GM20000 (cell line): Measurements from ENCODE around the gene TRIM8.

Experiments
- DNase-seq: peaks from one replicate; pipeline ENCODE4 v3.0.0; 2012; ENCODE audit warnings: low spot score
- CTCF ChIP-seq: IDR thresholded peaks from 2 replicates; pipeline ENCODE4 v1.5.1; 2012; ENCODE audit warnings: mild to moderate bottlenecking, control low read depth; ENCODE audit errors: extremely low read depth, missing control alignments

Gene TRIM8

DNA sequence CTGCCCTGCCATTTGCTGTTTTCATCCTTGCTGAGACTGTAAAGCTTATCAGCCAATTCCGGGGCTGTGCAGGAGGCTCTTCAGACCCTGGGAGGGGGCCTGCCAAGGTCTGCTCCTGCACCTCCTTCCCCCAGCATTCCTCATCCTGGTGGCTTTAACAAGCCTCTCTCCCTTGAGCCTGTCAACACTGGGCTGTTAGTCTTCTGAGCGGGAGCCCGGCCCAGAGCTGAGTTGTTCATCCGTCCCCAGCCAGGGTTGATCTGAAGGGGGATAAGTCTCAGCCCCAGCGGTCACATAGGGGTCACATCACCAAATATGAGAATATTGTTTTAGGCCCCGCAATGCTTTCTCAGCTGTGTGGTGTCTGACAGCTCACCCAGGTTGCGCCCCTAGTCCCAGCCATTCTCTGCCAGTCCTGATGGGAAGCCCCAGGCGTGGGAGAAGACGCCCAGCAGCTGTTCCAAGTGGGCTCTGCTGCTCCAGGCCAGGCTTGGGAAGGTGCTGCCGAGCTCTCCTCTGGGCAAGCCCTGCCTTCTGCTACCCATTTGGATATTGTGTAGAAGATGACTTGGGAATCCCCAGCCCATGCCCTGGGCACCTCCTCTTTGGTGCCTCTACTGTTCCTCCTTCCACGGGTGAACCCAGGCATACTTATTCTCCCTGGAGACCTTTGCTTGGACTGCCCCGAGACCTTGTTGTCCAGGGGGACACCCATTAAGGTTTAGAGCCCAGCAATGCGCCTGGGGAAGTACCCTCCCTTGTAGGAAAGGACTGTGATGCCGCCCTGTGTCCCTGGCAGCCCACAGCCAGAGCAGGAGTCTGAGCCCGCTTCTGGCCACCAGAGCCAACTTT is 23.5 kb upstream of the TRIM8 start:
- no peak for TF ChIP-seq CTCF
- no peak for DNase-seq

- no peak for TF ChIP-seq CTCF
- DNase-seq = no peak
Observed at GRCh38 chr10:102621443-102622325, 22.6 kb upstream of the TRIM8 start.

- no peak for DNase-seq
- no peak for TF ChIP-seq CTCF
Observed at GRCh38 chr10:102624094-102624493, 20.2 kb upstream of the TRIM8 start.

DNA sequence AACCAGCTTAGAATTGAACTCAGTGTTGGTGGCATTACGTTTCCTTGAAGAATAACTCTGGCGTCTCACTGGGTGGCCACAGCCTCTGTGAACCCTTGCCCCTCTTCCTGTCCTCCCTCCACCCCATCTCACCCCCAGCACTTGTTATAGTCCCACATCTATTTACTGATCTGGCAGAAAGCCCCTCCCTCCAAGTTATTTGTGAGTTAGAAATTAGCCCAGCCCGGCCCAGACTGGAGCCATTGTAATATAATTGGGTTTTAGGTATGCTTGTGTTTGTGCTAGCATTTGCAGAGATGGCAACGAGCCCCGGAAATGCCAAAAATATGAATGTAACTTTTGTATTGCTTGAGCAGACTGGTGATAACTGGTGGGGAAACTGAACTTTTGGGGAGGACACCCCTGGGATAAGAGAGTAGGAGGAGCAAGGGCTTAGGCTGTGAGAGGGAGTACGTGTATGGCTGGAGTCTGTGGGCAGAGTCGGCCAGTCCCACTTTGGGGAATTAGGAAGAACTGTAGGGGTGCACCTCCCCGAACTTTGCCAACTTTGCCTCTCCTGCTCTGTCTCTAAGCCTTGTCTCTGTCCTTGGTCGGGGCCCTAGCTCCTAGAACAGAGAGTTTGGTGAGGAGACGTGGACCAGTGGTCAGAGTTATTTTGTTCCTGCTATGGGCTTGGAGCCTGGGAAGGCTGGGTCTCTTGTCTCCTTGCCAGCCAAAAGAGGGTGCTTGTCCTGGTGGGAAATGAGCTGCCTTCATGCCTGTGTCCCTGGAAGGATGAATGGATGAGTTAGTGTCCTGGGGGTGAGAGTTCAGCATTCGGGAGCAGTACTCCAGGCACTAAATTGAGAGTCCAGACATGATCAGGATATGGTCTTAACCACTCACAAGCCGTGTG is 19.3 kb upstream of the TRIM8 start:
- no peak for DNase-seq
- TF ChIP-seq CTCF = no peak

DNA sequence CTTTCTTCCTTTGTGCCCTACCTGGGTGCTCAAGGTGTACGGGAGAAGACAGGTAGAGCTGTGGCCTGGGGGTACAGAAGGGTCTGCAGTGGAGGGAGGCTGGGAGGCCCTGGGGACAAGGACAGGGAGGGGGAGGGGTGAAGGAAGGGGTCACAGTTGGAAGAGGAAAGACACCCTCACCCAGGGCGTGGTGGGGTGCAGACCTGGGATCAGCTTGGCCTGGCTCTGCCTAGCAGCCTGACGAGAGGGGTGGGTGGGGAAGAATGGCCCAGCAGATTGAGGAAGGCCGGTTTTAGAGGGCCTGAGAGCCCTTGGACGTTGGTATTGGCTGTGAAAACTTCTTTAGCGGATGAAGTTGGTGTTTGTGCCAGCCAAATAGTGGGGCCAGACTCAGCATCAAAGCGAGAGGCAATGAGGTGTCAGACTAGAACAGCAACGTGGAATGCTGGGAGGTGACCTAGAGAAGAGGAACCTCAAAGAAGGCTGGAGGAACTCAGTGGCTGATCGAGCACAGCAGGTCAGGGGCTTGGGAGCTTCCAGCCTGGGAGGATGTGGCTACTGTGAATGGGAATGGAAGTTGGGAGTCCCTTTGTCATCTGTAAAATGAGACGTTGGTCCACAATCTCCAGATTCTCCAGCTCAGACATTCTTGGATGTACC is 18.1 kb upstream of the TRIM8 start:
- TF ChIP-seq CTCF = no peak
- DNase-seq = no peak

- DNase-seq = no peak
- no peak for TF ChIP-seq CTCF
Observed at GRCh38 chr10:102627291-102627735, 17.0 kb upstream of the TRIM8 start.
